Fibroblast of lung (primary cell): Measurements from ENCODE around the gene CCDC74A. TPM values are rescaled to one million over a fixed set of nuclear protein-coding genes. Genes with fewer than 3 reads are reported as not detected.
"Not testable (repeated sequence)": the region's sequence is repeated elsewhere in the genome, so short reads cannot be mapped to it uniquely, and the experiment has no call there.

Experiments used
- DNase-seq, 2 donors: peaks; one replicate each; pipeline versions ENCODE4 v3.0.0 to v3.0.0-alpha.2; 2010; ENCODE audit warnings: low read depth in 2 of 2
- H2AFZ ChIP-seq: 2 replicates; pipeline ENCODE4 v1.5.1; 2012; ENCODE audit warnings: low read length, control low read depth, inconsistent platforms
- H3K27ac ChIP-seq: 2 replicates; pipeline ENCODE4 v1.5.1; 2011; ENCODE audit warnings: low read length, control low read depth; ENCODE audit not compliant: insufficient read depth
- H3K27me3 ChIP-seq: 2 replicates; pipeline ENCODE4 v1.5.1; 2011; ENCODE audit warnings: mild to moderate bottlenecking, low read length; ENCODE audit not compliant: control insufficient read depth, insufficient read depth
- H3K36me3 ChIP-seq: 2 replicates; pipeline ENCODE4 v1.5.1; 2011; ENCODE audit warnings: low read length; ENCODE audit not compliant: control insufficient read depth, insufficient read depth
- H3K4me1 ChIP-seq: 2 replicates; pipeline ENCODE4 v1.5.1; 2011; ENCODE audit warnings: low read length; ENCODE audit not compliant: control insufficient read depth, insufficient read depth; ENCODE audit errors: extremely low read depth
- H3K4me2 ChIP-seq: 2 replicates; pipeline ENCODE4 v1.5.1; 2011; ENCODE audit warnings: low read length, control low read depth; ENCODE audit not compliant: insufficient read depth; ENCODE audit errors: extremely low read depth
- H3K4me3 ChIP-seq, 4 experiments: fragments of 200-600 bp in 1 of 4; sonication (generic) in 1 of 4; replicated peaks in 1 of 4; 2 replicates each; pipeline ENCODE4 v1.5.1; 2011 to 2016; ENCODE audit warnings: low read length in 4 of 4, low read depth in 3 of 4, mild to moderate bottlenecking in 3 of 4, control low read depth in 2 of 4, inconsistent platforms in 1 of 4, mixed read lengths in 1 of 4; ENCODE audit not compliant: insufficient read depth in 1 of 4; ENCODE audit errors: control extremely low read depth in 1 of 4
- H3K79me2 ChIP-seq: 2 replicates; pipeline ENCODE4 v1.5.1; 2012; ENCODE audit warnings: mild to moderate bottlenecking, low read length, inconsistent platforms; ENCODE audit not compliant: control insufficient read depth, insufficient read depth
- H3K9ac ChIP-seq: 2 replicates; pipeline ENCODE4 v1.5.1; 2011; ENCODE audit warnings: mild to moderate bottlenecking, low read length, control low read depth; ENCODE audit not compliant: insufficient read depth
- H3K9me3 ChIP-seq: 2 replicates; pipeline ENCODE4 v1.5.1; 2012; ENCODE audit warnings: low read depth, low read length; ENCODE audit not compliant: control insufficient read depth, insufficient read depth
- H4K20me1 ChIP-seq: 2 replicates; pipeline ENCODE4 v1.5.1; 2011; ENCODE audit warnings: low read length; ENCODE audit not compliant: control insufficient read depth, insufficient read depth; ENCODE audit errors: extremely low read depth
- CTCF ChIP-seq, 2 donors: IDR thresholded peaks in 1 of 2; conservative IDR thresholded peaks in 1 of 2; 1 replicate in 1 of 2; 2 replicates in 1 of 2; pipeline ENCODE4 v1.5.1; 2011 to 2012; ENCODE audit warnings: low read length in 2 of 2, control low read depth in 1 of 2, inconsistent platforms in 1 of 2, low read depth in 1 of 2, mild to moderate bottlenecking in 1 of 2
- EZH2 ChIP-seq: IDR thresholded peaks from 2 replicates; pipeline ENCODE4 v1.5.1; 2012; ENCODE audit warnings: low read length, control low read depth, mild to moderate bottlenecking; ENCODE audit errors: missing control alignments
- polyA plus RNA-seq, 2 donors: library from polyadenylated mRNA; depleted of rRNA in 1 of 2; stranded (reverse) in 1 of 2; unstranded in 1 of 2; fragments of >200 nt; gene quantifications; 2 replicates each; pipeline ENCODE4 v1.2.1, GENCODE V29; 2011 to 2012; ENCODE audit warnings: missing spikeins in 1 of 2
- total RNA-seq: library from RNA; depleted of rRNA; stranded (reverse); fragments of >200 nt; gene quantifications from 2 replicates; pipeline ENCODE4 v1.2.1, GENCODE V29; 2014

Gene CCDC74A
- total and polyA plus RNA-seq, 2 donors (not counting 1 experiment from before 2014, with no cell fraction given): 5.9 to 6.5 TPM

GRCh38 chr2:131535526-131535925 lies 7.8 kb downstream of the CCDC74A start:
- no peaks in the 10 kb centered on the region for H3K9me3 ChIP-seq
- TF ChIP-seq CTCF (conservative IDR thresholded peaks at IDR 0.05 in 1 of 2, IDR thresholded peaks at IDR 0.05 in 1 of 2; ENCODE audit: low read depth in 1 of 2, low read length in 2 of 2): no peak
- TF ChIP-seq EZH2: no peak

GRCh38 chr2:131535951-131536826 lies 8.5 kb downstream of the CCDC74A start:
- H4K20me1 ChIP-seq, H3K27ac ChIP-seq, H3K4me1 ChIP-seq, H3K36me3 ChIP-seq, H3K4me2 ChIP-seq, H3K9me3 ChIP-seq, H3K9ac ChIP-seq, DNase-seq, H3K79me2 ChIP-seq, H3K27me3 ChIP-seq, H3K4me3 ChIP-seq, H2AFZ ChIP-seq: not testable (repeated sequence)

More at GRCh38 chr2:131535526-131535925, 7.8 kb downstream of the CCDC74A start:
- no peak overlapping the region for H3K4me2 ChIP-seq
- no peak overlapping the region for H3K9ac ChIP-seq
- H4K20me1 ChIP-seq: no peaks in the 10 kb centered on the region
- no peaks in the 10 kb centered on the region for H3K36me3 ChIP-seq
- H3K27me3 ChIP-seq: no peaks in the 10 kb centered on the region
- no peak overlapping the region for H2AFZ ChIP-seq
- no peaks in the 10 kb centered on the region for H3K79me2 ChIP-seq
- H3K4me1 ChIP-seq: no peaks in the 10 kb centered on the region
- no peak for DNase-seq
- H3K4me3 ChIP-seq: no peak overlapping the region
- H3K27ac ChIP-seq: no peak overlapping the region

- not testable (repeated sequence) for DNase-seq, H3K4me1 ChIP-seq, H3K4me3 ChIP-seq, H3K9ac ChIP-seq, H3K27me3 ChIP-seq, H3K27ac ChIP-seq, H3K79me2 ChIP-seq, H3K9me3 ChIP-seq, H3K36me3 ChIP-seq, H4K20me1 ChIP-seq, H3K4me2 ChIP-seq, H2AFZ ChIP-seq
These were observed 9.2 kb downstream of the CCDC74A start for GRCh38 chr2:131536841-131537240.

- not testable (repeated sequence) for H3K4me3 ChIP-seq, H3K4me2 ChIP-seq, H2AFZ ChIP-seq, H4K20me1 ChIP-seq, DNase-seq, H3K4me1 ChIP-seq, H3K27me3 ChIP-seq, H3K36me3 ChIP-seq, H3K9me3 ChIP-seq, H3K79me2 ChIP-seq, H3K9ac ChIP-seq, H3K27ac ChIP-seq
These were observed 11.2 kb downstream of the CCDC74A start for GRCh38 chr2:131538856-131539255.
